ENCODE measurements around the gene ANGPTL8.

GRCh38 chr19:11267316-11268085 lies 28.1 kb downstream of the ANGPTL8 start:
- no peak for TF ChIP-seq CTCF (IDR thresholded peaks at IDR 0.05)
- no peak for TF ChIP-seq POLR2A (IDR thresholded peaks at IDR 0.05)
